Measurements from ENCODE around the gene YARS1.

Gene YARS1

DNA sequence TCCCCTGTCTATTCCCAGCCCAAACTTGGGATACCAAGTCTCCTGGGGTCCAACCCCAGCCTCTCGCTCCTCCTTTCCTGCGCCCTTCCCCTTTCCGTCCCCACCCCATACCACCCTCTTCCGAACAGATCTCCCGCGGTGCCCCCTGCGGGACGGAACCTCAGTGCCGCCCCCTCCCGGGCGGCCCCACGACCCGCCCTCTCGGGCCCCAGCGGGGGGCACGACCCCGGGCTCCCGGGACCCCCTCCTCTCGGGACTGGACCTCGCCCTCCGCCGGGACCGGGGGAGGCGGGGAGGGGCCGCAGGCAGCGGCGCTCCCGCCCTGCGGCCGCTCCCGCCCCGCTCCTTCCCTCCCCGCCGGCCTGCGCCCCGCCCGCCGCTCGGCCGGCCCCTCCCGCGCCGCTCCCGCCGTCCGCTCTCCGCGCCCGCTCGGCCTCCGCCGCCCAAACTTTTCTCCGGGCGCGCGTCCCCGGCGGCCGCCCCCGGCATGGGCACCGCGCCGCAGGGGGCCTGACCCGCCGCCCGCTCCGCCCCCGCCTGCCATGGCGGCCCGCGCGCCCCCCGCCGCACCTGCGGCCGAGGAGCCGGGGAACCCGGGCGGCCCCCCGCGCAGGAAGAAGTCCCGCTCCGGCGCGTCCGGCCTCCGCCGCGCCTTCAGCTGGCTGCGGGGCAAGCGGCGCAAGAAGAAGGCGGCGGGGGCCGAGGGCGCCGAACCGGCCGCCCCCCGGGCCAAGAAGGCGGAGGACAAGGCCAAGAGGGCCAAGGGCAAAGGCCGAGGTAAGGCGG is 75.6 kb downstream of the YARS1 start:
- DNase-seq, result no peak

DNA sequence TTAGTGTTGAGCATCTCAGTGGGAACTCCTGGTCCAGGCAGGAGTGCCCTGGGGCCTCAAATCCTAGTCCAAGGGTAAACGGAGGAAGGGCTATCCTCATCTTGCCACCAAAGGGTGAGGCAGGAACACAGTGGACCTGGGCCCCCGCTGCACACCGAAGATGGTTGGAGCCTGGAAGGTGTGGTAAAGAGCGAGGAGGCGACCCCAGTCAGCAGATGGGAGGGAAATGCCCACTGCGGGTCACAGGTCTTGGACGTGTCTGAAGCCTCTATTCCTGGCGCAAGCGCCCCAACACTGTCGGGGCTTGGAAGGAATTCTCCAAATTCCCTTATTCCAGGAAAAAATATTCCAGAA is 76.1 kb downstream of the YARS1 start:
- DNase-seq, result no peak

DNA sequence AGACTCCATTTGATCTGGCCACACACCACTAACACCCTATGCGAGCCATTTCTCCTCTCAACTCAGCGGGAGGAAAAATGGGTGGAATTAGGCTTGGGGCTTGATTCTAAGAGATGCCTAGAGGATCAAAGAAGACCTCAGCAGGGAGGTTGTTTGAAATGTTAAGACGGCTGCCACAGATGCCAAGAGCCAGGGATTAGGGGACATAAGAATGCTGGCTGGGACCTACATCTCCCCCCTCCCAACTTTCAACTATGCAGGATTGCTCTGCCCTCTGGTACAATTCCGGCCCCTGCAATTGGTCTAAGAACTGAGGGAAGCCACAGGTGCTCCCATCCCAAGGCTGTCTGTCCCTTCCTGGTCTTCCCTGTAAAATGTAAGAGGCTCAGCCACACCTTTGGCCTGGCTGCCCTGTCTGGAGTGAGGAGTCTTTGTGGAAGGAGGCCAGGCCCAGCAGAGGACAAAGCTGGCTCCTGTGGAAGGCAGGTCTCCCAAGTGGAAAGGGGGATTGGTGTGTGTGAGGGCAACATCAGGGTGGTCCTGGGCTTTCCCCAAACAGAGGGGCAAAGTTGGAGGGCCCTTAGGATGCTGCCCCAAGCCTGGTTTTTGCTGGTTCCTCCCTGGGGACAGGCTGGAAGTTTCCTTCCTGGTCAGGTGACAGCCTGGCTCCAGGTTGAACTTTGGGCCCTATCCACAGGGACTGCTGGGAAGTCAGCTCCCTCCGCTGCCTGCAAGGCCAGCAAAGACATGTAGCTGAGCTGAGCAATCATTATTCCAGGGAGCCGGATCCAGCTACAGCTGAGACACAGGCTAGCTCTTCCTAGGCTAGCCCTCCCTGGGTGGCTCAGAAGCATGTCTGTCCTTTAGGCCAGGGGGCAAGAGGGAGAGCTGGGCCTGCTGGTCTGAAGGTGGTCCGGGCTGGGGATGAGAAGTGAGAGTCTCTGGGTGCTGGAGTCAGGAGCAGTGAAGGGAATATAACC is 80.1 kb downstream of the YARS1 start:
- DNase-seq, result no peak

DNA sequence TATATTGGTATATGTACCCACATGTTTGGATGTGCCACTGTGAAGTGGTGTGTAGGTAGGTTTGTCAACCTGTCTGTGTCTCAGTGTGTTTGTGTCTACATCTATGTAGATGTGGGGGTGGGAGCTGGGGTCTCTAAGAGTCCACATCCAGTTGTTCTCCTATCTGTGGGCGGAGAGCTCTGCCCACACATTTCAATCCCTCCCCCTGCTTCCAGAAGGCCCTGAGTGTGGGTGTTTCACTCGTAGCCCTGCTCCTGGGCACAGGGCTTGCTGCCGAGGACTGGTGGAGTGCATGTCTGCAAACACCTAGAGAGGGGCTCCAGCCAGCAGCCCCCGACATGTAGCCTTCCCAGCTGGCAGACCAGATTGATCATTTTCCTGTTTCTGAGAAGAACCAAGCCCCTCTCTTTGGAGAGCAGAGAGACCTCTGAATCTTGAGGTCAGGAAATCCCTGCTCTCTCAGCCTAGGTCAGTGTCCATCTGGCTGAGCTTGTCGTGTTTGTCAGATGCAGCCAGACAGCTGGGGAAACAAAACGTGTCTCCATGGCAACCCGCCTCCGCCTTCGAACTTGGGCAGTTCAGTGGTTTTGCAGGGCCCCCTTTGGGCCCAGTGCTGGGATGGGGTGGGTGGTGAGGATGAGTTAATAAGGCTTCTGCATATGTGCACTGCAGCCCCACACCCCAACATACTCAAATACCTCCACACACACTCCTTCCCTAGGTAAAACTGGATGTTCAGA is 83.4 kb downstream of the YARS1 start:
- DNase-seq, result no peak

GRCh38 chr1:32729254-32730046 is 87.7 kb downstream of the YARS1 start:
- no peak for DNase-seq

- no peak for DNase-seq
Measured at GRCh38 chr1:32728413-32729077, 88.6 kb downstream of the YARS1 start.

DNA sequence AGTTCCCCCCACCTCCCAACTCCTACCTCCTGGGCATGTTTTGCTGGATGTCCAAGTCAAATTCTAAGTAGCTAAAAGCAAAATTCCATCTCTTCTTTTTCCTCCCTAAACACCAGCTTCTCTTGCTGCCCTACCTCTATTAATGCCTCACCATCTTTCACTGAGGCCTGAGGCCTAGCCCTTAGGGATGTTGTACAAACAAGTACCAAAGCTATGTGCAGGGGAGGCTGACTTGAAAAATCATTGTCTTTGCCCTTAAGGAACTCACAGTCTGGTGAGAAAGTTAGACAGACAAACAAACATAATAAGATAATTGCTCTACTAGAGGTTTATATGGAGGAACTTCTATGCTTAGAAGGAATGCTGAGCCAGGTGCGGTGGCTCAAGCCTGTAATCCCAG is 89.3 kb downstream of the YARS1 start:
- DNase-seq, result no peak

- DNase-seq, result no peak
Measured at GRCh38 chr1:32725615-32725982, 91.6 kb downstream of the YARS1 start.
